Breast epithelium (tissue), 3 donors: ENCODE data around the gene FAM135A.

Source experiments
- POLR2A ChIP-seq: fragments of 450-650 bp; IDR thresholded peaks from one replicate; pipeline ENCODE4 v1.6.1; 2016; ENCODE audit warnings: antibody characterized with exemption, mild to moderate bottlenecking, moderate library complexity
- POLR2AphosphoS5 ChIP-seq, 3 donors: sonication (generic); formaldehyde crosslinking; IDR thresholded peaks; one replicate each; pipeline ENCODE4 v1.6.1; 2017; ENCODE audit warnings: antibody characterized with exemption in 3 of 3
- TF ChIP-seq, protein P1 (sequence below), 3 donors: fragments of 450-650 bp; IDR thresholded peaks; one replicate each; pipeline ENCODE4 v1.5.1; 2016 to 2017; ENCODE audit warnings: antibody characterized with exemption in 3 of 3, mild to moderate bottlenecking in 3 of 3, moderate library complexity in 3 of 3

- TF ChIP-seq, protein P1, sequence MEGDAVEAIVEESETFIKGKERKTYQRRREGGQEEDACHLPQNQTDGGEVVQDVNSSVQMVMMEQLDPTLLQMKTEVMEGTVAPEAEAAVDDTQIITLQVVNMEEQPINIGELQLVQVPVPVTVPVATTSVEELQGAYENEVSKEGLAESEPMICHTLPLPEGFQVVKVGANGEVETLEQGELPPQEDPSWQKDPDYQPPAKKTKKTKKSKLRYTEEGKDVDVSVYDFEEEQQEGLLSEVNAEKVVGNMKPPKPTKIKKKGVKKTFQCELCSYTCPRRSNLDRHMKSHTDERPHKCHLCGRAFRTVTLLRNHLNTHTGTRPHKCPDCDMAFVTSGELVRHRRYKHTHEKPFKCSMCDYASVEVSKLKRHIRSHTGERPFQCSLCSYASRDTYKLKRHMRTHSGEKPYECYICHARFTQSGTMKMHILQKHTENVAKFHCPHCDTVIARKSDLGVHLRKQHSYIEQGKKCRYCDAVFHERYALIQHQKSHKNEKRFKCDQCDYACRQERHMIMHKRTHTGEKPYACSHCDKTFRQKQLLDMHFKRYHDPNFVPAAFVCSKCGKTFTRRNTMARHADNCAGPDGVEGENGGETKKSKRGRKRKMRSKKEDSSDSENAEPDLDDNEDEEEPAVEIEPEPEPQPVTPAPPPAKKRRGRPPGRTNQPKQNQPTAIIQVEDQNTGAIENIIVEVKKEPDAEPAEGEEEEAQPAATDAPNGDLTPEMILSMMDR (IDR thresholded peaks at IDR 0.05), result no peak
- no peak for TF ChIP-seq POLR2AphosphoS5 (IDR thresholded peaks at IDR 0.05)
- no peak for TF ChIP-seq POLR2A
Observed at GRCh38 chr6:70375166-70375565, 38.1 kb upstream of the FAM135A start.
